GM12873 (cell line): ENCODE measurements around the gene AGBL4.

ENCODE experiments used
- CTCF ChIP-seq: IDR thresholded peaks from 2 replicates; pipeline ENCODE4 v1.5.1; 2012; ENCODE audit warnings: low read depth, mild to moderate bottlenecking, moderate library complexity, low read length, control low read depth; ENCODE audit not compliant: insufficient read depth; ENCODE audit errors: missing control alignments

AGBL4 gene

GRCh38 chr1:48831120-48831978, 1192.4 kb downstream of the AGBL4 start:
- TF ChIP-seq CTCF: no peak

GRCh38 chr1:48830715-48831114, 1193.0 kb downstream of the AGBL4 start:
- no peak for TF ChIP-seq CTCF

GRCh38 chr1:48829446-48829845, 1194.3 kb downstream of the AGBL4 start:
- no peak for TF ChIP-seq CTCF

- TF ChIP-seq CTCF: no peak
Observed at GRCh38 chr1:48823168-48823567, 1200.6 kb downstream of the AGBL4 start.

GRCh38 chr1:48820491-48820890, 1203.3 kb downstream of the AGBL4 start:
- TF ChIP-seq CTCF: no peak

GRCh38 chr1:48817505-48818114, 1206.1 kb downstream of the AGBL4 start:
- peak; percentile 91 for TF ChIP-seq CTCF

- TF ChIP-seq CTCF: no peak
Observed at GRCh38 chr1:48810740-48811139, 1213.0 kb downstream of the AGBL4 start.
